PFSK-1 (cell line): ENCODE data around the gene SPEF2.

Experiments used
- POLR2AphosphoS5 ChIP-seq: IDR thresholded peaks from 2 replicates; pipeline ENCODE4 v1.6.1; 2012; ENCODE audit warnings: low read depth, mild to moderate bottlenecking, control low read depth, low read length, moderate library complexity
- REST ChIP-seq, 2 experiments: IDR thresholded peaks; 2 replicates each; pipeline versions ENCODE4 v1.6.1 to v1.8.0; 2011 to 2012; ENCODE audit warnings: low read depth in 2 of 2, low read length in 2 of 2, control low read depth in 1 of 2, inconsistent platforms in 1 of 2, mild to moderate bottlenecking in 1 of 2, moderate library complexity in 1 of 2; ENCODE audit not compliant: insufficient read depth in 1 of 2
- SIN3A ChIP-seq: IDR thresholded peaks from 2 replicates; pipeline ENCODE4 v1.6.1; 2012; ENCODE audit warnings: mild to moderate bottlenecking, low read length, moderate library complexity, borderline replicate concordance; ENCODE audit not compliant: insufficient read depth

- TF ChIP-seq REST (IDR thresholded peaks at IDR 0.05; ENCODE audit: insufficient read depth in 1 of 2, low read depth in 2 of 2, low read length in 2 of 2): no peak
- no peak for TF ChIP-seq POLR2AphosphoS5
- no peak for TF ChIP-seq SIN3A
Observed at GRCh38 chr5:35762368-35762767, 144.7 kb downstream of the SPEF2 start.
